HCT116 (cell line): ENCODE measurements around the gene COPS6. TPM values are rescaled to one million over a fixed set of nuclear protein-coding genes. Genes with fewer than 3 reads are reported as not detected.

Experiments
- ATAC-seq: fragments of 200-7000 bp; cut with Tn5 transposase; 2 replicates; pipeline ENCODE4 v1.9.1; 2020; ENCODE audit warnings: mild to moderate bottlenecking, moderate library complexity
- BruUV-seq: library from RNA; stranded (reverse); fragments of 400-500 nt; replicated peaks from 2 replicates; lab custom pipeline; 2021; lab: Mats Ljungman, UMichigan
- CTCF ChIA-PET: fragments of 300-600 bp; sonication (Branson Sonifier 250); formaldehyde crosslinking; loops from one replicate; lab custom pipeline; 2021; ENCODE audit warnings: antibody characterized with exemption; lab: Charles Lee
- POLR2A ChIA-PET: fragments of 300-600, 350-600 bp; sonication (Branson Sonifier 250); formaldehyde crosslinking; loops from one replicate; lab custom pipeline; 2021; ENCODE audit warnings: antibody characterized with exemption; lab: Charles Lee
- RAD21 ChIA-PET, 2 experiments: fragments of 300-600 bp; sonication (Branson Sonifier 250); formaldehyde crosslinking; loops; one replicate each; lab custom pipeline; 2023; ENCODE audit warnings: low total read pairs in 2 of 2; ENCODE audit not compliant: uncharacterized antibody in 2 of 2, unreplicated experiment in 2 of 2, low non-redundant PET in 1 of 2; lab: Charles Lee
- DNase-seq: peaks from one replicate; pipeline ENCODE4 v3.0.0-alpha.2; 2010; ENCODE audit warnings: low read depth, low spot score
- H2AFZ ChIP-seq: fragments of 200-600 bp; shearing (Covaris generic), sonication (generic); 2 replicates; pipeline ENCODE4 v1.6.1; 2017; ENCODE audit warnings: low read depth, mixed run types, mixed read lengths, antibody characterized with exemption, low read length; ENCODE audit not compliant: poor library complexity, severe bottlenecking
- H3K27ac ChIP-seq: 2 replicates; pipeline ENCODE4 v1.5.1; 2012; ENCODE audit warnings: low read depth, low read length
- H3K27me3 ChIP-seq: fragments of 200-600 bp; sonication (generic); 2 replicates; pipeline ENCODE4 v1.6.1; 2016; ENCODE audit warnings: mixed run types, low read length, mixed read lengths; ENCODE audit not compliant: insufficient read depth
- H3K36me3 ChIP-seq, 2 experiments: fragments of 200-500 bp in 1 of 2; fragments of 200-600 bp in 1 of 2; sonication (Bioruptor generic) in 1 of 2; sonication (generic) in 1 of 2; 2 replicates each; pipeline versions ENCODE4 v1.5.1 to v1.6.1; 2014 to 2016; ENCODE audit warnings: low read length in 2 of 2, inconsistent platforms in 1 of 2, mixed read lengths in 1 of 2, mixed run types in 1 of 2; ENCODE audit not compliant: insufficient read depth in 2 of 2, control insufficient read depth in 1 of 2
- H3K4me1 ChIP-seq, 2 experiments: fragments of 200-600 bp in 1 of 2; sonication (generic) in 1 of 2; 2 replicates each; pipeline versions ENCODE4 v1.5.1 to v1.6.1; 2012 to 2017; ENCODE audit warnings: low read length in 2 of 2, inconsistent platforms in 1 of 2, mild to moderate bottlenecking in 1 of 2, mixed read lengths in 1 of 2, mixed run types in 1 of 2, moderate library complexity in 1 of 2; ENCODE audit not compliant: insufficient read depth in 2 of 2, control insufficient read depth in 1 of 2
- H3K4me2 ChIP-seq: fragments of 200-600 bp; sonication (generic); 2 replicates; pipeline ENCODE4 v1.6.1; 2017; ENCODE audit warnings: mixed run types, low read length, mixed read lengths
- H3K4me3 ChIP-seq, 2 experiments: fragments of 200-600 bp in 1 of 2; sonication (generic) in 1 of 2; replicated peaks in 1 of 2; 2 replicates each; pipeline ENCODE4 v1.5.1; 2011 to 2016; ENCODE audit warnings: low read length in 2 of 2, control low read depth in 1 of 2, low read depth in 1 of 2, mild to moderate bottlenecking in 1 of 2, mixed read lengths in 1 of 2, mixed run types in 1 of 2
- H3K79me2 ChIP-seq: fragments of 200-600 bp; sonication (generic); 2 replicates; pipeline ENCODE4 v1.6.1; 2017; ENCODE audit warnings: mild to moderate bottlenecking, mixed run types, low read length, moderate library complexity, mixed read lengths; ENCODE audit not compliant: insufficient read depth
- H3K9ac ChIP-seq: fragments of 200-600 bp; sonication (generic); 2 replicates; pipeline ENCODE4 v1.6.1; 2016; ENCODE audit warnings: low read length, mixed read lengths
- H3K9me2 ChIP-seq: fragments of 200-600 bp; sonication (generic), shearing (Covaris generic); 2 replicates; pipeline ENCODE4 v1.6.1; 2017; ENCODE audit warnings: mixed run types, mild to moderate bottlenecking, moderate library complexity; ENCODE audit not compliant: insufficient read depth
- H3K9me3 ChIP-seq, 2 experiments: fragments of 200-500 bp in 1 of 2; fragments of 200-600 bp in 1 of 2; sonication (Bioruptor generic) in 1 of 2; sonication (generic) in 1 of 2; 2 replicates each; pipeline ENCODE4 v1.6.1; 2014 to 2017; ENCODE audit warnings: low read length in 2 of 2, mixed read lengths in 2 of 2, inconsistent platforms in 1 of 2, low read depth in 1 of 2, mild to moderate bottlenecking in 1 of 2, mixed run types in 1 of 2, moderate library complexity in 1 of 2; ENCODE audit not compliant: control insufficient read depth in 1 of 2, insufficient read depth in 1 of 2
- H4K20me1 ChIP-seq: fragments of 200-600 bp; sonication (generic), shearing (Covaris generic); 2 replicates; pipeline ENCODE4 v1.6.1; 2017; ENCODE audit warnings: mixed run types, mild to moderate bottlenecking, moderate library complexity; ENCODE audit not compliant: insufficient read depth
- CBX3 ChIP-seq: IDR thresholded peaks from 2 replicates; pipeline ENCODE4 v1.6.1; 2012; ENCODE audit warnings: low read depth
- CEBPB ChIP-seq: IDR thresholded peaks from 2 replicates; pipeline ENCODE4 v1.6.1; 2012; ENCODE audit warnings: low read depth
- EZH2 ChIP-seq: fragments of 200-600 bp; sonication (generic); IDR thresholded peaks from 2 replicates; pipeline ENCODE4 v1.6.1; 2017; ENCODE audit warnings: antibody characterized with exemption, mixed run types
- FOSL1 ChIP-seq: IDR thresholded peaks from 2 replicates; pipeline ENCODE4 v1.6.1; 2012; ENCODE audit warnings: low read depth
- JUND ChIP-seq: IDR thresholded peaks from 2 replicates; pipeline ENCODE4 v1.6.1; 2012
- SIN3A ChIP-seq: IDR thresholded peaks from 2 replicates; pipeline ENCODE4 v1.6.1; 2012; ENCODE audit warnings: low read depth
- SP1 ChIP-seq: IDR thresholded peaks from 2 replicates; pipeline ENCODE4 v1.6.1; 2012; ENCODE audit warnings: low read depth
- TCF7L2 ChIP-seq: IDR thresholded peaks from 2 replicates; pipeline ENCODE4 v1.7.0; 2011; ENCODE audit warnings: borderline replicate concordance, inconsistent platforms; ENCODE audit not compliant: insufficient read depth, insufficient read length; ENCODE audit errors: extremely low read depth
- YY1 ChIP-seq: IDR thresholded peaks from 2 replicates; pipeline ENCODE4 v1.6.1; 2011; ENCODE audit warnings: low read length, low read depth, moderate library complexity, mild to moderate bottlenecking; ENCODE audit not compliant: insufficient replicate concordance; ENCODE audit errors: extremely low read depth
- ZFX ChIP-seq: fragments of 450-650 bp; IDR thresholded peaks from 2 replicates; pipeline ENCODE4 v1.6.1; 2017
- ZNF274 ChIP-seq: fragments of 200-500 bp; sonication (Bioruptor generic); IDR thresholded peaks from 2 replicates; pipeline ENCODE4 v1.6.1; 2014; ENCODE audit warnings: mild to moderate bottlenecking, low read depth, low read length, inconsistent platforms
- intact Hi-C: fragments of 100-400 bp; cut with micrococcal nuclease; formaldehyde crosslinking; loops from 2 replicates; pipeline ENCODE4 v1.10.0; 2022
- total RNA-seq: library from RNA; stranded (reverse); gene quantifications from one replicate; pipeline ENCODE4 v1.2.1, GENCODE V29; 2021; ENCODE audit not compliant: unreplicated experiment
- TF ChIP-seq, protein P1 (sequence below): IDR thresholded peaks from 2 replicates; pipeline ENCODE4 v1.6.1; 2012
- TF ChIP-seq, protein P2 (sequence below): IDR thresholded peaks from 2 replicates; pipeline ENCODE4 v1.6.1; 2012; ENCODE audit warnings: low read depth
- TF ChIP-seq, protein P3 (sequence below): IDR thresholded peaks from 2 replicates; pipeline ENCODE4 v1.6.1; 2012

COPS6 gene
- total RNA-seq, 1 experiment from 2014 or later, result 126 TPM

DNA sequence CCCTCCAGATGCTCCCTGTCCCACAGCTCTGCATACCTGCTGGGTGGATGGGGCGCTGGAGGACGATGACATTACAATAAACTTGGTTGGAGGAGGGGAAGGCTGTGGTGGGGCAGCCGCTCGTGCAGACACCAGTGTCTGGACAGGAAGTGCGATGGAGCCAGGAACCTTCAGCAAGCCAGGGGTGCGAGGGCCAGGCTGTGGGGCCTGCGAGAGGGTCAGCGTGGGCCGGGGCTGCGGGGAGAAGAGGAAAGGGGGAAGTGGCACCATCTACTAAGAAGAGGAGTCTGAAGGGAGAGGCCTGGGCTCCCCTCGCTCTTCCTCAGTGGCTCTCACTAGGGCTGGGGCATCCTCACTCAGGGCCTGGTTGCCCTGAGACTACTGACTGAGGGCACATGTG lies 19.1 kb downstream of the COPS6 start:
- POLR2A ChIA-PET, result no interaction called here
- Histone ChIP-seq H4K20me1 (no peaks in the 10 kb centered on the region), H3K36me3 (peaks cover 3 to 28% of the 10 kb centered on the region in 2 experiments; a peak in 3 of 4 replicates), H3K27ac (no peak overlapping the region), H3K4me2 (no peak overlapping the region), H3K9me2 (no peaks in the 10 kb centered on the region), H3K79me2 (no peaks in the 10 kb centered on the region; the same call in 1 of the 2 replicates), H3K9ac (no peak overlapping the region), H3K4me1 (peaks cover under 1 to 4% of the 10 kb centered on the region in 2 experiments; a peak in 2 of 4 replicates), H3K4me3 (no peak overlapping the region), H3K27me3 (no peaks in the 10 kb centered on the region), H3K9me3 (no peaks in the 10 kb centered on the region), H2AFZ (no peak overlapping the region)
- no peak for DNase-seq
- intact Hi-C loops, result no loop called here
- no TSS peak for BruUV-seq
- RAD21 ChIA-PET, result no interaction called here
- CTCF ChIA-PET, result no interaction called here
- TF ChIP-seq CBX3, result no peak
- TF ChIP-seq, protein P1, sequence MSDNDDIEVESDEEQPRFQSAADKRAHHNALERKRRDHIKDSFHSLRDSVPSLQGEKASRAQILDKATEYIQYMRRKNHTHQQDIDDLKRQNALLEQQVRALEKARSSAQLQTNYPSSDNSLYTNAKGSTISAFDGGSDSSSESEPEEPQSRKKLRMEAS, result no peak
- TF ChIP-seq FOSL1, result no peak
- TF ChIP-seq TCF7L2, result no peak
- TF ChIP-seq SIN3A, result no peak
- TF ChIP-seq, protein P2, sequence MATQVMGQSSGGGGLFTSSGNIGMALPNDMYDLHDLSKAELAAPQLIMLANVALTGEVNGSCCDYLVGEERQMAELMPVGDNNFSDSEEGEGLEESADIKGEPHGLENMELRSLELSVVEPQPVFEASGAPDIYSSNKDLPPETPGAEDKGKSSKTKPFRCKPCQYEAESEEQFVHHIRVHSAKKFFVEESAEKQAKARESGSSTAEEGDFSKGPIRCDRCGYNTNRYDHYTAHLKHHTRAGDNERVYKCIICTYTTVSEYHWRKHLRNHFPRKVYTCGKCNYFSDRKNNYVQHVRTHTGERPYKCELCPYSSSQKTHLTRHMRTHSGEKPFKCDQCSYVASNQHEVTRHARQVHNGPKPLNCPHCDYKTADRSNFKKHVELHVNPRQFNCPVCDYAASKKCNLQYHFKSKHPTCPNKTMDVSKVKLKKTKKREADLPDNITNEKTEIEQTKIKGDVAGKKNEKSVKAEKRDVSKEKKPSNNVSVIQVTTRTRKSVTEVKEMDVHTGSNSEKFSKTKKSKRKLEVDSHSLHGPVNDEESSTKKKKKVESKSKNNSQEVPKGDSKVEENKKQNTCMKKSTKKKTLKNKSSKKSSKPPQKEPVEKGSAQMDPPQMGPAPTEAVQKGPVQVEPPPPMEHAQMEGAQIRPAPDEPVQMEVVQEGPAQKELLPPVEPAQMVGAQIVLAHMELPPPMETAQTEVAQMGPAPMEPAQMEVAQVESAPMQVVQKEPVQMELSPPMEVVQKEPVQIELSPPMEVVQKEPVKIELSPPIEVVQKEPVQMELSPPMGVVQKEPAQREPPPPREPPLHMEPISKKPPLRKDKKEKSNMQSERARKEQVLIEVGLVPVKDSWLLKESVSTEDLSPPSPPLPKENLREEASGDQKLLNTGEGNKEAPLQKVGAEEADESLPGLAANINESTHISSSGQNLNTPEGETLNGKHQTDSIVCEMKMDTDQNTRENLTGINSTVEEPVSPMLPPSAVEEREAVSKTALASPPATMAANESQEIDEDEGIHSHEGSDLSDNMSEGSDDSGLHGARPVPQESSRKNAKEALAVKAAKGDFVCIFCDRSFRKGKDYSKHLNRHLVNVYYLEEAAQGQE, result no peak
- TF ChIP-seq ZNF274, result no peak
- no peak for TF ChIP-seq CEBPB
- TF ChIP-seq YY1, result no peak
- TF ChIP-seq, protein P3, sequence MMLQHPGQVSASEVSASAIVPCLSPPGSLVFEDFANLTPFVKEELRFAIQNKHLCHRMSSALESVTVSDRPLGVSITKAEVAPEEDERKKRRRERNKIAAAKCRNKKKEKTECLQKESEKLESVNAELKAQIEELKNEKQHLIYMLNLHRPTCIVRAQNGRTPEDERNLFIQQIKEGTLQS, result no peak
- TF ChIP-seq SP1, result no peak
- no peak for TF ChIP-seq EZH2
- no peak for TF ChIP-seq ZFX
- no peak for TF ChIP-seq JUND
- ATAC-seq, result no peak
